Measurements from ENCODE around the gene KIRREL2.
"Not testable (repeated sequence)": the region's sequence is repeated elsewhere in the genome, so short reads cannot be mapped to it uniquely, and the experiment has no call there.

KIRREL2 gene

DNA sequence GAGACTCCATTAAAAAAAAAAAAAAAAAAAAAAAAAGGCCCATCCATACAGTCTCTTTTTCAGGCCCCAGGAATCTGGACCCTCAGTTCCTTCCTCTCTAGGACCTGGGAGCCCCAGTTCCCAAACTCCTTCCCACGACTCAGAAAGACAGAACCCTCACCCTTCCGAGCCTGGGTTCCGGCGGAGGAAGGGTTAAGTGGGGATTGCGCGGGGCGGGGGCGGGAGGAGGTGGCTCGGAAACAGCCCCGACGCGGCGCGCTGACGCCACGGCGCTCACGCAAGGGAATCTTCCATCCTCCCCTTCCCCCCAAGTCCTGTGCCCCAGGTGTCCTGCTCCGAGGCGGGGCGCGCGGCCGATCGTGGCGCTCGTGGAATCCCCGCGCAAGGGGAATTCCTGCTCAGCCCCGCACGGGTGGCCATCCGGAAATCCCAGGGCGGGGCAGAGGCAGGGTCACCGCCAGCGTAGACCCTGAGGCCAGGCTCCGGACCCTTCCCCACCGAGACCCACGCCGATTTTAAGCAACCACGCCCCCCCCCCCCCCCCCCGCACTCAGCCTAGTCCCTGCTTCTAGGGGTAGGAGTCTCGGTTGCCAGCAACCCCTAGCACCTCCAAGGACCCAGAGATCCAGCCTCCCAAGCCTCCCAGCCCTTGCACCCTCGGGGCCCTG lies 43.0 kb downstream of the KIRREL2 start:
- DNase-seq = peak; percentile 79 to 90 (median 83)

DNA sequence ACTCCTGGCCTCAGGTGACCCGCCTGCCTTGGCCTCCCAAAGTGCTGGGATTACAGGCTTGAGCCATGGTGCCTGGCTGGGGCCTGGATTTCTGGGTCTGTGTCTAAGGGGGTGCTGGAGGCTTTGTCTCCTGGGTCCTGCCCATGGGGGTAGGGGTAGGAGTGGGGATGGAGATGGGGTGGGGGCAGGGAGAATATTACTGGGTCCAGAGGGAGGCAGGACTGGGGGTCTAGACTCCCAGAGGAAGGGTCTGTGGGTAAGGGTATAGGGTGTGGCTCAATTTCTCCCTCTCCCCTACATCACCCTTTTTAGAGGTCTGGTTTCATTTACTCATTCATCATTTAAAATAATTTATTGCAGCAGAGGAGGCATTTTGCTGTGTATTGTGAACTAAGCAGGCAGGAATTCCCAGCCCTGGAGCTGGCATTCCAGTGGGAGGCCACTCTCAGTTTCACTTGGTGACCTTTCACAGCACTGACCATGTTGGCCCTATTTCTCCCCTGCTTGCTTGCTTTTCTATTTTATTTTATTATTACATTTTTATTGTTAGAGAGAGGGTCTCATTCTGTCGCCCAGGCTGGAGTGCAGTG lies 44.4 kb downstream of the KIRREL2 start:
- no peak for DNase-seq

DNA sequence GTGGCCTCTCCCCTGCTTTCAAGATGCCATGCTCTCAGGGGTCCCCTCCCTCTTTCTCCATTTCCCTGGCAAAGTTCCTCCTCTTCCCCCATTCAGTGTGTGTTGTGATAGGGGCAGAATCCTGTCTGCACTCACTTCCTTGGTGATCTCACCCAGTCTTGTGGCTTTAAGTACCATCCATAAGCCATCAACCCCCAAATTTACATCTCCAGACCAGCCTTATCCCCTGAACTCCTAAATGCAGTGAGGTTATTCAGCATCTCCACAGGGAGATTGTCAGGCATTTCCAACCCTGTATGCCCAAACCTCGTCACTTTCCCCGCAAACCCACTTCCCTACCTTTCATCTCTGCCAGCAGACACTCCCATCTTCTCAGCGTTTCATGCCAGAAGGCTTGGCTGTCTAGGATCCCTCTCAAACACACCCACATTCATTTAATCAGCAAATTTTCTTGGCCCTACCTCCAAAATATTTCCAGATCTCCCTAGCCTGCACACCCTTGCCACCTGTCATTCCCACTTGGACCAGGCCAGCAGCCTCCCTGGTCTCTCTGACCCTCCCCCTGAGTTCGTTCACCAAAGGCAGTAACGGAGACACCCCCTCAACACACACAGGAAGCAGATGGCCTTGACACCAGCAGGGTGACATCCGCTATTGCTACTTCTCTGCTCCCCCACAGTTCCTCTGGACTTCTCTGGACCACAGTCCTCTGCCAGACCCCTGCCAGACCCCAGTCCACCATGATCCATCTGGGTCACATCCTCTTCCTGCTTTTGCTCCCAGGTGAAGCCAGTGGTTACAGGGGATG lies 45.3 kb downstream of the KIRREL2 start, which contains the start of gene HCST:
Gene HCST, plus strand, starts transcription at position 676 of the 808 bp plus-strand sequence. Its CDS starts 65 bp downstream, at position 741.
- peak; percentile 30 to 83 (median 60) for DNase-seq

DNA sequence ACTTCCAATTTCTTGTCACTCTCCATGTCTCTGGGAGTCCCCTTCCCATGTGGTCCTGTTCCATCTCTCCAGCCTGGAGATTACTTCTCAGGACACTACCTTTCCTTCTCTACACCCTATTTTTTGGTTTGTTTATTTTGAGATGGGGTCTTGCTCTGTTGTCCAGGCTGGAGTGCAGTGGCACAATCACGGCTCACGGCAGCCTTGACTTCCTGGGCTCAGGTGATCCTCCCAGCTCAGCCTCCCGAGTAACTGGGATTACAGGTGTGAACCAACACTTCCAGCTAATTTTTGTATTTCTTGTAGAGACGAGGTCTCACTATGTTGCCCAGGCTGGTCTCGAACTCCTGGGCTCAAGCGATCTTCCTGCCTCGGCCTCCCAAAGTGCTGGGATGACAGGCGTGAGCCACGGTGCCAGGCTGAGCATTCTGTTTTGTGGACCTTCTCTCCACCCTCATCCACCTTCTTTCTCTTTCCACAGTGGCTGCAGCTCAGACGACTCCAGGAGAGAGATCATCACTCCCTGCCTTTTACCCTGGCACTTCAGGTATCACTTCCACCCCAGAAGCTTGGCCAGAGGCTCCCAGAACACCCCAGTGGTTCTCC lies 46.3 kb downstream of the KIRREL2 start:
- DNase-seq = no peak

DNA sequence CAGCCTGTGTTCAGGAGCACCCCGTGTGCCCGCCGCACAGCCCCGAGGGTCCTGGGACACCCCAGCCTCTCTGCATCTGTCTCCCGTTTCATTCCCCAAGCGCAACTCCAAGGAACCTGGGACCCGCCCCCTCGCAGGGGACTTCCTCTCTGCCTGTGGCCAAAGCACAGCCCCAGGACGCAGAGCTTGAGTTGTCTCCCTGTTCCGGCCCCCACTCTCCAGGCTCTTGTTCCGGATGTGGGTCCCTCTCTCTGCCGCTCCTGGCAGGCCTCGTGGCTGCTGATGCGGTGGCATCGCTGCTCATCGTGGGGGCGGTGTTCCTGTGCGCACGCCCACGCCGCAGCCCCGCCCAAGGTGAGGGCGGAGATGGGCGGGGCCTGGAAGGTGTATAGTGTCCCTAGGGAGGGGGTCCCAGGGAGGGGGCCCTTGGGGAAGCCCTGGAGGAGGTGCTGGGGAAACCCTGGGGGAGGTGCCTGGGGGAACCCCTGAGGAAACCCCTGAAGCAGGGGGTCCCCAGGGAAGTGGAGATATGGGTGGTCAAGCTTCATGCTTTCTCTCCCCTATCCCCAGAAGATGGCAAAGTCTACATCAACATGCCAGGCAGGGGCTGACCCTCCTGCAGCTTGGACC lies 47.0 kb downstream of the KIRREL2 start:
- peak; percentile 72 to 89 (median 86) for DNase-seq

DNA sequence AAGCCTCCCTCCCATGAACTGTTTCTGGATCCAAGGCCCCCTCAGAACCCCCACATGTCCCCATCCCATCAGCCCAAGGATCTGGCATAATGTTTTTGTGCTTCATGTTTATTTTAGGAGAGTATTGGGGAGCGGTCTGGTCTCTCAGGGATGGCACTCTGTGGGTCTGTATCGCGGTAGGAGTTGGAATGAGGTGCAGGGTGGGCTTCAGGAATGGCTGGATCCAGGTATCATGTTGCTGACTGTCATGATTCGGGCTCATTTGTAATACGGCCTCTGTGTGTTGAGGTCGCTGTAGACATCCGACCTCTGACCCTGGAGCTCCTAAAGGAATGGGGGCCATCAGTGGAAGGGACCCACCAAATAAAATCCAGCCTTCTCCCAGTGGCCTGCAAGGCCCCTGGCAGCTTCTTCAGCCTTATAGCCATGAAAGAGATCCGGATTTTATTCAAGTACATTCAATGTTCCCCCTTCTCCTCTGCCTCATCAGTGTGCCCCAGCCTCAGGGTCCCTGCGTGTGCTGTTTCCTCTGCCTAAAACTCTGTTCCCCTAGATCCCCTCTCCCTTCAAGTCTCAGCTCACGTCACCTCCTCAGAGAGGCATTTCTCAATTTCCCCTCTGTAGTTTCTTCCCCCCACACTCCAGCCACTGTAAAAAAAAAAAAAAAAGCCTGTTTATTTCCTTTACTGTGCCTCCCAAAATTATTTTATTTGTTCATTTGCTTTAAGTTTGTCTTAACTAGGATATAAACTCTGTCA lies 47.8 kb downstream of the KIRREL2 start:
- no peak for DNase-seq

DNA sequence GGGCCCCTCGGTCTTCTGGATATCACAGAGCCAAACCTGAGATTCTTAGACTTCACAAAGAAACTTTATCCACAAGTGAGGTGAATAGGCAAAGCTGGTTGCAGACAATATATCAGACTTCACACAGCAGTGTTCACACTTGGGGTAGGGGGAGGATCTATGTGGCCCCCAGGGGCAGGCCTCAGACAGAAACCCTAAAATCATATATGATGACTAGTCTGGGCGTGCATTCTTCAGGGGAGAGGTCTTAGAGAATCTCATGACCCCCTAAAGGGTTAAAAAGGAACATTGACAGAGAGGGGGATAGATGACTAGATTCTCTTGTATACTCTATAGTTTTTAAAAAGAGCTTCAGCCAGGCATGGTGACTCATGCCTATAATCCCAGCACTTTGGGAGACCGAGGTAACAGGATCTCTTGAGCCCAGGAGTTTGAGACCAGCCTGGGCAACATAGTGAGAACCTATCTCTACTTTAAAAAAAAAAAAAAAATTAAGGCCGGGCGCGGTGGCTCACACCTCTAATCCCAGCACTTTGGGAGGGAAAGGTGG lies 48.5 kb downstream of the KIRREL2 start:
- no peak for DNase-seq

DNA sequence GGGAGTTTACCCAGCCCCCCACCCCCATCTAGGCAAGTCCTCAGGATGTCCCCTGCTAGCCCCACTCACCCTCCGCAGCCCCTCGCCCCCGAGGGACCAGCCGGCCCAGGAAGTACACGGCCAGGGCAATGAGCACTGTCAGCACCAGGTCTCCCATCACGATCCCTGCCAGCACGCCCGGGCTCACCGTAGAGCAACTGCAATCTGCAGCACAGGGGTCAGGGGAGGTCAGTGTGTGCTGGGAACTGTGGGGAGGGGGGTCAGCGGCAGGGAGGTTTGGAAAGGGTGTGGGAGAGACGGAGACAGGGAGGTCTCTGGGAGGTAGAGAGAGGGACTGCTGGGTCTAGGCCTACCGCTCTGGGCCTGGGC lies 50.6 kb downstream of the KIRREL2 start:
- DNase-seq = no peak

DNA sequence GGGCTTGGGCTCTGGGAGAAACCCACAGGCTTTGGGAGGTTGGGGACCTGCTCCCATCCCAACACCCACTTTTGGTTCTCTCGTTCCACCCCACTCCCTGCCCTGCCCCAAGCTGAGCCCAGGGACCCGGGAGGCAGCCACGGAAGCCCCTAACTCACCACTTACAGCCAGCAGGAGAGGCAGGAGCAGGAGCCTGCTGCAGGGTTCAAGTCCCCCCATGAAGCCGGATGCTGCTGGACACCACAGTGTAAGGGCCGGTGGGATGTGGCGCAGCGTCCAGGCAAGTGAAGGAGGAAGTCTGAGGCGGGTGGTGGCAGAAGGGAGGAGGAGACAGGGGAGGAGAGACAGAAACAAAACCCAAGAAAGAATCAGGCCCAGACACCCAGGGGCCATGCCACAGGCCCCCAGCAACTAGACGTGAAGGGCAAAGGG lies 51.3 kb downstream of the KIRREL2 start, which contains the start of gene TYROBP:
Gene TYROBP, minus strand, starts transcription at position 286 of the 432 bp plus-strand sequence. Its CDS starts 67 bp downstream, at position 219.
- no peak for DNase-seq

DNA sequence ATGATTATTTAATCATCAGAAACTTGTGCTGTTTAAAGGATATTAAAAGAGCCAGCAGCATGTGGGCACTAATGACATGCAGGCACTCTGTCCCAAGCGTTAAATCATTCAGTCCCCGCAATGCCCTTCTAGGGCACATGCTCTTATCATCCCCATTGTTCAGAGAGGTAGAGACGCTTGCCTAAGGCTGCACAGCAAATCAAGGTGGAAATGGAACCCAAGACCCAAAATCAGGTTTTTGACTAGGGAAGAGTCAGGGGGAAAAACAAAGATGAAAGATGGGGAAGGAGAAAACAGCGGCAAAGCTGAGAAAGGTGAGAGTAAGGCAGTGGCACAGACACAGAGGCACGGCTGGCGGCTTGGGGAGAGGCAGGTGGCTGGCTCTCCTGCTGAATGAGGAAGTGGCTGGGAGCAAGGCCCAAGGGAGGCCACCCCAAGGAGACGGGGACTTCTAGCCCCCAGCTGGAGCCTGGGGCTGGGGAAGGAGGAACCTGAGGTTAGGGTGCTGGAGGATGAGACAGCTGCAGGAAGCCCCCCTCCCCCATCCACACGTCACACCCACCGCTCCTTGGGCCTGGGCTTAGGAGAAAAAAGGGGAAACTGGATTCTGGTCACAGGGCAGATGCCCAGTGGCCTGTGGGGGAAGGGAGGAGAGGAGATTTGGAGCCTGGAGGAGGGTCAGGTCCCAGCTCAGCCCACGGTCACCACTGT lies 52.4 kb downstream of the KIRREL2 start:
- DNase-seq = peak in 3 of 6 experiments; percentile 10 to 17 (median 11)

DNA sequence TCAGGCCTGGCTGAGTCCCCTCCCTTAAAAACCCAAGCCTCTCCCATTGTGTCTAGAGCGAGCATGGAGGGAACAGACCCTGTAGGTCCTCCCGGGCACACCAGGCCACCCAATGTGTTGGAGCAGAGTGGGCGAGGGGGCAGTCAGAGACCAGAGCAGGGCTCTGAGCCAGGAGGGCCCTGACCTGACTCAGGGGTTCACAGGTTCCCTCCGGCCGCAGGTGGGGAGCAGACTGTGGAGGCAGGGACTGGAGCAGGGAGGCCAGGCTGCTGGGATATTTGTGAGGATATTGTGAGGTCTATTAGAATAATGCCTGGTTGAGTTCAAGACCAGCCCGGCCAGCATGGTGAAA lies 52.9 kb downstream of the KIRREL2 start:
- DNase-seq = no peak

DNA sequence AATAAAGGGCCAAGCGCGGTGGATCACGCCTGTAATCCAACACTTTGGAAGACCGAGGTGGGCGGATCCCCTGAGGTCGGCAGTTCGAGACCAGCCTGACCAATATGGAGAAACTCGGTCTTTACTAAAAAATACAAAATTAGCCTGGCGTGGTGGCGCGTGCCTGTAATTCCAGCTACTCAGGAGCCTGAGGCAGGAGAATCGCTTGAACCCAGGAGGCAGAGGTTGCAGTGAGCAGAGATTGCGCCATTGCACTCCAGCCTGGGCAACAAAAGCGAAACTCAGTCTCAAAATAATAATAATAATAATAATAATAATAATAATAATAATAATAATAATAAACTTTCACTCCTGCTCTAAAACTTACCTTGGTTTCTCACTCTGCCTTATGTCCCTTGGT lies 53.6 kb downstream of the KIRREL2 start:
- not testable (repeated sequence) for DNase-seq

DNA sequence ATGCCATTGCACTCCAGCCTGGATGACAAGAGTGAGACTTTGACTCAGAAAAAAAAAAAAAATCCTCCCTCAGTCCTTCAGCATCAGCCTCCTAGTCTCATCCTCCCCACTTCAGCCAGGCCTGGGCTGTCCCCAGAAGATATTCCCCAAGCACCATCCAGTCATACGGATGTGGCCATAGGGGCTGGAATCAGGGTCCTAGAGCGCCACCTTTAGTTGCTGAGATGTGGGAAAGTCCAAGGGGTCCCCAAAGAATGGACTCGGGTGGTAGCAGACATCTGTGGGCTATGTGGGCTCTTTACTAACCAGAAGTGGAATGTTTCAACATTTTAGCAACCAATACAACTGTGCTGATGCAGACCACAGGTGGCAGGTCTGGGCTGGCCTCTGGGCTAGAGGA lies 54.5 kb downstream of the KIRREL2 start:
- no peak for DNase-seq

DNA sequence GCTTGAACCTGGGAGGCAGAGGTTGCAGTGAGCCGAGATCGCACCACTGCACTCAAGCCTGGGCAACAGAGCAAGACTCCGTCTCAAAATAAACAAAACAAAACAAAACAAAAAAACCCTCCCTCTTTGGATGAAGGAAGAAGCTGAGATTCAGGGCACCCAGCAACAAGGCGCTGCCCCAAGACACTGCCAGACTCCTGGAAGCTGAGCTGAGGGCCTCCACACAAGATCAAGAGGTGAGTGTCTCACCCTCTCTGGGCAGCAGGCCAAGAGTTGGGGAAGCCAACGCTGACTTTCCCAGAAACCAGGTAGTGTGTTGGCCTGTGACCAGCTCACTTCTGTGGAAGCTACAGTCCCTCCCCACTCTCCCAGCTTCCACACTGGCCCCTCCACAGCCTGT lies 55.1 kb downstream of the KIRREL2 start:
- DNase-seq = no peak

DNA sequence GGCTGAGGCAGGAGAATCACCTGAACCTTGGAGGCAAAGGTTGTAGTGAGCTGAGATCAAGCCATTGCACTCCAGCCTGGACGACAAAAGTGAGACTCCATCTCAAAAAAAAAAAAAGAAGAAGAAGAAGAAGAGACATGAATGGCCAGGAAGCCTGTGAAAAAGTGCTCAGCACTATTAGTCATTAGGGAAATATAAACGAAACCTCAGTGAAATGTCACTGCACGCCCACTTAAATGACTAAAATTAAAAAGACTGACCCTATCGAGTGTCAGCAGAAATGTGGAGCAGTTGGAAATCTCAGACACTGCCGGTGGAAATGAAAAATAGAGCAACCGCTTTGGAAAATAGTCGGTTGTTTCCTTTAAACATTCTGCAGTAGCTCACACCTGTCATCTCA lies 56.9 kb downstream of the KIRREL2 start:
- no peak for DNase-seq

DNA sequence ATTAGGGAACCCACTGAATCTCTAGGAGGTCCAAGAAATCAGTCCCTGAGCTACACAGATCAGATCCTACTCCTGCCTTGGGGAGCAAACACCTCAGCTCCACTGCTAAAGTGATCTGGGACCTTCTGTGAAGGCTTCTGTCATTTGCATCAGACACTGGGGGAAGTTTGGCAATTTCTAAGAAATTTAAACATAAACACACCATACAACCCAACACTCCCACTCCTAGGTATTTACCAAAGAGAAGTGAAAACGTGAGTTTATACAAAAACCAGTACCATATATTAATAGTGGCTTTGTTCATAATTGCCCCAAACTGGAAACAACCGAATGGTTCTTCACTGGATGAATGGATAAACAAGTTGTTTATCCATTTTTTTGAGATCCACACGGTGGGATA lies 58.7 kb downstream of the KIRREL2 start:
- no peak for DNase-seq
